Fibroblast of skin of back (primary cell): Measurements from ENCODE around the gene LDLRAD4.
"Not testable (repeated sequence)": the region's sequence is repeated elsewhere in the genome, so short reads cannot be mapped to it uniquely, and the experiment has no call there.

Experiments
- DNase-seq: peaks from one replicate; pipeline ENCODE4 v3.0.0-alpha.2; 2013

LDLRAD4 gene

DNA sequence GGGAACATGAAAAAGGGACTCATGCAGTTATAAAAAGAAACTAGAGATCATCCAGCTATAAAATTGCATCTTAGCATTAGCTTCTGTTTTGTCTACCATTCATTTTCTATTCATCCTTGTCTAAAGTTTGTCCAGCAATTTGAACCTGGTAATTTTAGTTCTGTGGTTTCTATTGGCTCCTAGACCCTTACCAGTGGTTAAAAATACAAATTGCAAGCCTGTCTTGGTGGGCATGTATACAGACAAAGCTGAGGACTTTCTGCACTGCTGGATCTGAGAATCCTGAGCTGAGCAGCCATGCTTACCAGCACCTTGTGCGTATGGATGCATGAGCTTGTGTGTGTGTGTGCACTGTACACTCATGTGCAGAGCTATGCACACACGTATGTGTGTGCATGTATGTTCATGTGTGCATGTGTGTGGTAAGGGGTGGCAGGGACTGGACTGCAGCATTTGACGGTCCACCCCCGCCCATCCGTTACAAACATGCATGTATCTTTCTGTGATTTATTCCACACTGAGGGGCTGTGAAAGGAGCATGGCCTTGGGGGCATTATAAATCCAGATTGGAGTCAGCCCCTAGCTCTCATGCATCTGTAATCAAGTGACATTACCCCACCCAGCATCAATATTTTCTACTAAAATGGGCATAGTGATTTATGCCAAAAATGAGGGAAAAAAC, 363.1 kb downstream of the LDLRAD4 start:
- DNase-seq, result no peak

DNA sequence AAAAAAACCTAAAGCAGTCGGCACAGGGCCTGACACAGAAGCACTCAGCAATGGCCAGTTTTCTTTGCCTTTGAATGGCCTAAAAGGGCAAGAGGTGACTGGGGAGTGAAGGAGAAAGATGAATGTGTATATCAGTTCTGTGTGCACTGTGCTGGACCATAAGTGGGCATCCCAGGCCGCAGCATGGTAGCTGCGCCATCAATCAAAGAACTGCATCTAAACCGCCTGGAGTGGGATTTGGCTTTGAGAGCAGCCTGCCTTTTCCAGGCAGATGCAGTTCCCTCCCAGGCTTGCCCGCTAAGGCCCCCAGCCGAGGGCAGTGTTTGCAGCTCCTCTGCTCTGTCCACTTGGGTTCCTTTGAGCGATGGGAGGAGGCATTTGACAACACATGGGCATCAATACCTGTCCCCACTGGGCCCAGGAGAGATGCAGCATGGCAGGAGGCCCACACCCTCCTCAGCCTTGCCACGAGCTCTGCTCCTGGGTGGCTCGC, 363.7 kb downstream of the LDLRAD4 start:
- DNase-seq, result no peak

DNA sequence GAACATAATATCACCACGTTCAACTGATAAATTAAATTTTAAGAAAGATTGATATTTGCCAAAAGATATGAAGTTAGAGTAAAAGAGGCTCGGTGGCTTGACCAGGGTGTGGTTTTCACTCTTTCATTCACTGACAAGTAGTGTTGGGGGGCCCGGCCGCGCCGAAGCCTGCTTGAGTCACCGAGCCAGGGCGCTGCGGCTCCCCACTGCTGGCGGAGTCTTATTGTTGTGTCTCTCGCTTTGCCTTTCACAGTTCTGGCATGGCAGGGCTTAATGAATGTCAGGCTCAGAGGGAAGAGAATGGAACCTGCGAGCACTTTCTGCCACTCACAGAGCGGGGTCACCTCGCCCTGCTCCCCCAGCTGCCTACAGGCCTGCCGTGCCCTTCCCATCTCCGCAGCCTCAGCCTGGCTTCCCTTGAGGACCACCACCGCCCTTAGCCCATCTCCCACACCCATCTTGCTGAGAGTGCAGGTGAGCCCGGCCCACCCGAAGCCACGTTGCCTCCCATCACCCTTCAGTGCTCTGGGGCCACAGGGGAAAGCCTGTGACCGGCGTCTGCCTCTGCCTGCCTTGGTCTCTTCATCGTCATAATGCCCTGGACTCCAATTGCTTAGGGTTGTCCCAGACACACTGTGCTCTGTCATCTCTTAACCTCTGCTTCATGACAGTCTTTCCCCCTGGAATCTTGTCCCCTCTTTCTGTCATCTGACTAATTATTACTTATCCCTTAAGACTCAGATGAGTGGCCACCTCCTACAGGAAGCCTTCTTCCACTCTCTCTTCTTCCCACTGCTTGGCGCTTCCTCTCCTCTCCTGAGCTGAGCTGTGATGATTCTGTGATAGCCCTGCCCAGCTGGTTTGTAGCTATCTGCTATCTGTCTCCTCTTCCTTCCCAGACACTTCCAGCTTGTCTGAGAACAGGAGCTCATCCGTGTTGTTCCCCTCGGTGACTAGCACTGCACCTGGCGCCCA, 365.3 kb downstream of the LDLRAD4 start:
- no peak for DNase-seq

DNA sequence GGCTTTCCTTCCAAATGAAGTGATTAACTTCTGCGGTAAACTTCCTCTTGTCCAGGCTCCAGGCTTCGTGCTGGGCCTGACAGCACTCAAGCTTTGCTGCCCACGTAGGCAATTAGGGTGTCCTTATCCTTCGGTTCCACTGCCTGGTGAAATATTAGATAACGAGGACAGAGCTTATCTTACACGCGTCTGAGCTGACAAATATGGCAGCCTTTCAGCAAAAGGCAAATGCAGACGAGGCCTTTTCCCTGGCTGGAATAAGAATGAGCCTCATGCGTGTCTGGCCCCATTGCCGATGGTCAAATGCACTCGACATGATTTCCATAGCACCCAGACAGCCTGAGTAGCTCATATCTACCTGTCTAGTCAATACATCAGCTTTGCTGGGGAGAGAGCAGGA, 366.3 kb downstream of the LDLRAD4 start:
- no peak for DNase-seq

DNA sequence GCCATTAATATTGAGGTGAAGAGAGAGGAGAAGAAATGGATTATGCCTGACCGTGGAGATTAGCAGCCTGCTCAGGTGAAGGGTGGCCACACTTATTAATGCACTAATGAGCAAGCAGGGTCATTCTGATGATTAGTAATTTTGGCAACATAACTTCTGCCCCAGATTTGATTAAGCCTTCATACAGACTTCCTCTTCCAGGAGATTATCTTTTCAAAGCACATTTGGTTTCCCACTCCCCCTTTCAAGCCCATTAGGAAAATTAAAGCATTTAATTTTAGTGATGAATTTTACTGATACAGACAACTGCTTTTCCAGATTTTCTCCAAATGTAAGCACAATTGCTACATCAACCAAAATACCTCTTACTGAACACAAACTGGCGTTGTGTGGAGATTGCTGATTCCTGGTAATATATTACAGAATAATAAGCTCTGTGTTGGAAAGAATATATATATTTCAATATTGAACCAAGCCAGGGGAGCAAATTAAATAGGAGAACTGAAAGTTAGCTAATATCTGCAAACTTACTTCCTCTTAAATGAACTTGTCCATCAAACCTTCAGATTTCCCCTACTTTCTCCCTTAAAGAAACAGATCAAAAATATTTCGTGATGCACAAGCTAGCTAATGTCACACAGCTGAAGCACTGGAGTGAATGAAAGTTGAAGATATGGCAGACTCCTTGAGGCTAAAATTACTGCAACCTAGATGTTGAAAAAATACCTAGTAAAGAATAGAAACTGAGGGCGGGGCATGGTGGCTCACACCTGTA, 367.0 kb downstream of the LDLRAD4 start:
- no peak for DNase-seq

DNA sequence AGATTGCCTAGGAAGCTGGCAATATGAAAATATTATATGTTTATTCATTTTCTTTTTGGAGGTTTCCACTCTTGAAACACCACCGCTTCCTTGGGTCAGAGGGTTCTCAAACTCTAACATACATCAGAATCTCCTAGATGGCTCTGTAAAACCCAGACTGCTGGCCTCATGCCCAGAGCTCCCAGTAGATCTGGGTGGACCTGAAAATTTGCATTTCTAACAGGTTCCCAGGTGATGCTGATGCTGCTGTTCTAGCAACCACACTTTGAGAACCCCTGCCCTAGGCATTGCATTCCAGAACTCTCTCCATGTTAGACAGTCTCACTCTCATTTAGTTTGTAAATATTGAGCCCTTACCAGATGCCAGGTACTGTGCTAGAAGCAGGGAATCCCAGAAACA, 368.4 kb downstream of the LDLRAD4 start:
- no peak for DNase-seq

DNA sequence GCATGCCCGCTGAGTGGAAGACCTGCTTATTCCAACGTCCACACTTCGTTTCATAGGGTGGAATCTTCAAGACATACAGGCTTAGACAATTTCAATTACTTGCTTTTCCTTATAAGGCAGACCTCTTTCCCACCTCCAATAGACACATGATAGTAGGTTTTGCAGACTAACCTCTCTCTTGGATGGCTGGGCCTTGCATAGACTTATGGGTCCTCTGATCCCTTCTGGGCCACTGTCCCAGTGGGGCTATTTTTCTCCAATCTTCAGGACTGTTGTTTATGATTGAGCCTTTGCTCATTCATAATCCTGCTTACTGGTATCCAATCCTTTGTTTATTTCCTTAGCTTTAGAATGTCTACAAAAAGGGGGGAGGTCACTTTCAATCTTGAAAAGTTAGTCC, 368.9 kb downstream of the LDLRAD4 start:
- DNase-seq, result no peak

DNA sequence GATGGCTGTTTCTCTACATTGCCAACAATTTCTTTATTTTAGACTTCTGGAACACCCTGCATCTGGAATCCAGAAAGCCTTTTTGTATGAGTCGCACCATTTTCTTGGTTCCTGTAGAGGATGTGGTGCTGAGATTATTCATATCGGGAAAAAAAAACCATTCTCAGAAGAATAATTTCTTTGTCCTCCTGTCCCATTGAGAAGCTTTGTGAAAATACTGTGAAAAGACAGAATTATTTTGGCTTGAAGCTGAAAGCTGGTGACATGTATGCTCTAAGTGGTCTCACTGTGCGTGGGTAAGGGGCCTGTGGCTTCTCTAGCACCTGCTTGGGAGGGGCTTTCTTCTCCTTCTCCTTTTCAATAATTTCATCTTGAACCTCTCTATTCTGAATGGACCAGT, 369.4 kb downstream of the LDLRAD4 start:
- DNase-seq, result no peak

DNA sequence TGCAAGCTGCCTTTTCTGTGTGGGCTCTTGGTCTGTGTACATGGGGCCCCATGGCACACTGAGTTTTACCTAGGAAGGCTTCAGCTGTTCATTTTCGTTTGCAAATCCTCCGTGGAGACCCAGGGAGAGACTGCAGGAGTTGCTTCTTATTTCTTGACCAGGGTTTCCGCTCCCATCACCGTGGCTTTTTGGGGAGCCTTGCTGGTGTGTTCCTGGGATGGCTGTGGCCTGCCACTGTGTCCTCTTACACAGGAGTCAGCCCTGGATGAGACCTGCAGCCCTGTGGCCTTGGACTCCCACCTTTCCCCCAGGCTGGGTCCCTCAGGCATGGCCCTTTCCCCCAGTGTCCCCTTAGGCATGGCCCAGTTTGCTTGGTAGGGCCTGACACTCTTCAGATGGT, 370.8 kb downstream of the LDLRAD4 start:
- DNase-seq, result no peak

DNA sequence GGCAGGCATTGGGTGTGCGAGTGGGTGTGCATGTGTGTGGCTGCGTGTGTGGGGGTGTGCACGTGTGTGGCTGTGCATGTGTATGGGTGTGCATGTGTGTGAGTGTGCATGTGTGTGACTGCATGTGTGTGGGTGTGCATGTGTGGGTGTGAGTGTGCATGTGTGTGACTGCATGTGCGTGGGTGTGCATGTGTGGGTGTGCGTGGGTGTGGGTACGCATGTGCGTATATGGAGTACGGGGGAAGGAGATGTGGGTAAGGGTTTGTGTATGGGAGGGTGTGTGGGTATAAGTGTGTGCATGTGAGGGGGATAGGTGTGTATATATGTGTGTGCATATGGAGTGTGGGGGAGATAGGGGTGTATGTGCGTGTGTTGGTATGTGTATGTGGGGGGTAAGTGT, 371.4 kb downstream of the LDLRAD4 start:
- no peak for DNase-seq

DNA sequence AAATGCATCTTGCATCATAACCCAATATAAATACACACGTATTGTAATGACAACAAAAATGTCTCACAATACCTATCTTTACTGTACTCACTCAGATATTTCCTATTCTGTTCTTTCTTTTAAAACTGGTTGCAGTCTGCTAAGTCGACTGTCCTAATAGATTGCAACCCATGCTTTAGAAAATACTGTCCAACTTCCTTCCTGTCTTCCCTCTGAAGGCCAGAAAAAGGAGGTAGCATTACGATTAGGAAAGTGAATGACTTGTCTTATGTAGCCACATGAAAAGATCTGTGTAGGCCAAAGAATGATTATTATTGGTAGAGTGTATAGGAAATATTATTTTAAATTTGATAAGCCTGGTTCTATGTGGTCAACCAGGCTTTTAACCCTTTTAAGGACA, 373.7 kb downstream of the LDLRAD4 start:
- no peak for DNase-seq

DNA sequence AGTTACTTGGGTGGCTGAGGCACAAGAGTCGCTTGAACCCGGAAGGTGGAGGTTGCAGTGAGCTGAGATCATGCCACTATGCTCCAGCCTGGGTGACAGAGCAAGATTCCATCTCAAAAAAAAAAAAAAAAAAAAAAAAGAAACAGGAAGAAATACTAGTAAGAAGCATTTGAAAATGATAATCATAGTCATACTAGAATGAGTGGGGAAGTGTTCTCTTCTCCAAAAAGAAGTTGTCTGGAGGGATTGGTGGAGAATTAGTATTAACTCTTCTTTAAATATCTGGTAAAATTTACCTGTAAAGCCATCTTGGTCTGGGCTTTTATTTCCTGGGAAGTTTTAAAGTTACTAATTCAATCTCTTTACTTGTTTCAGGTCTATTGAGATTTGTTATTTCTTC, 376.0 kb downstream of the LDLRAD4 start:
- no peak for DNase-seq

DNA sequence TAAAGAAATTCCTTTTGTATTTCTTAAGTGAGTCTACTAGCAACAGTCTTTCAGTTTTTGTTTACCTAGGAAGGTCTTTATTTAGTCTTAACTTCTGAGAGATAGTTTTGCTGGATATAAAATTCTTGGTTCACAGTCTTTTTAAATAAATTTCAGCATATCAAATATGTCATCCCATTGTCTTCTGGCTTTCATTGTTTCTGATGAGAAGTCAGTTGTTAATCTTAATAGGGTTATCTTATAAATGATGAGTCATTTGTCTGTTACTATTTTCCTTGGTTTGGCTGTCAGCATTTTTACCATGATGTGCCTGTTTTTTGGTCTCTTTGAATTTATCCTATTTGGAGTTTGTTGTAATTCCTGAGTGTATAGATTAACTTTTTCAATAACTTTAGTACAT, 378.5 kb downstream of the LDLRAD4 start:
- no peak for DNase-seq

DNA sequence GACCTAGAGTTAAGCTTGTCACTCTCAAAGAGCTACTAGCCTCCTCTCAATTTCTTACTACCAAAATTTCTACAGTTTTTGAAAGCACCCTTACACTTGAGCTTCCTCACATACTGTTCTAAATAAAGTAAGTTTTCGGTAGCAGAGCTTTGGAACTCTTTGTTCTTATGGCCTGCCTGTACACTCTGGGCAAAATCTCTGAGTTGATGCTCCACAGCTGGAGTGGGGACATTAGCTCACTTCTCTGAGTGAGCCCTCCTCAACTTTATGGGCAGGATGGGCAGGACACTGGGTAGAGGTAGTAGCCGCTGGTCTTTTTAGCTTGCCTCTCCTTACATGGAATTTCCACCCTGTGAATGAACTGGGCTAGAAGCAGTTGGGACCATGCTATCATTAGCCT, 380.0 kb downstream of the LDLRAD4 start:
- DNase-seq, result no peak

DNA sequence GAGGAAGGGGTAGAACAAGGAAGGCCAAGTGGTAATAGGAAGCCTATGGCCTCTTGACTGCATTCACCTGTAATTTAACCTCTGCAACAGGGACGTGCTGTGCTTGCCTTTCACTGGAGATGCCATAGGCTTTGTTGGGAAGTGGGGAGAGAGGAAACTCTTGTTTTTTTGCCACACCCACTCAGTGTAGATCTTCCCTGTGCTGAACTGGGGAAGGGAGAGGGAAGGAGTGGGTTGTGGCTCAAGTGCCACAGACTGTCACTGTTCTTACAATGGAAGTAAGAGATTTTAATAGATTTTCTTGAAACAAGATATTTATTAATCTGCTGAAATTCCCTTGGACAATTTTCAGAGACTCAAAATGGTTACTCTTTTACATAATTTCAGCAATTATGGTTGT, 380.5 kb downstream of the LDLRAD4 start:
- DNase-seq, result no peak

DNA sequence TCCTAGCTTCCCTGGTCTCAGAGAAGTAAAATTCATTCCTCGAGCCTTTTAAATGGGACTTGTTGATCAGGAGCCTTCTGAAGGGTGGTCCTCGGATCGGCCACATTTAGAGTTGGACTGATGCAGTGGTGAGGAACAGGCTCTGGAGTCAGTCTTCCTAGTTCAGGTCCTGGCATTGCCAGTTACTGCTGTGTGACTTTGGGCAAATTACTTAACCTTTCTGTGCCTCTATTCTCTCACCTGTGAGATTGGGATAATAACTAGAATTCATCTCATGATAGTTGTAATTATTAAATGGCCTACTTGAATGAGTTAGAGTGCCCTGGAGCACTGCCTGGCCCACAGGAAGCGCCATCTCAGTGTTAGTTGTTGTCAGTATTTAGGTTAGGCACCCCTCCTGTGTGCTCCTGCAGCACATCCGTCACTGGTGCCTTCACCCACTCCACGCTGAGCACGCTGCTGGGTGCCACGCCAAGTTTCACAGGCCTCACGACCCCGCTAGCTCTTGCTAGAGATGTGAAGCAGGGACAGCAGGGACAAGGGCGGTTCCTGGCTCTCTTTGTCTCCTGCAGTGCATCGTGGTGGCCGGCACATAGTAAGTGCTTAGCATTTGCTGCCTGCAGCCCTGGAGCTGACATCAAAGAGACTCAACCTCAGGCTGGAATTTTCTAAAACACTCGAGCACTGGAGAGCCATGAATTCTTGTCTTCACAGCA, 384.9 kb downstream of the LDLRAD4 start:
- no peak for DNase-seq

DNA sequence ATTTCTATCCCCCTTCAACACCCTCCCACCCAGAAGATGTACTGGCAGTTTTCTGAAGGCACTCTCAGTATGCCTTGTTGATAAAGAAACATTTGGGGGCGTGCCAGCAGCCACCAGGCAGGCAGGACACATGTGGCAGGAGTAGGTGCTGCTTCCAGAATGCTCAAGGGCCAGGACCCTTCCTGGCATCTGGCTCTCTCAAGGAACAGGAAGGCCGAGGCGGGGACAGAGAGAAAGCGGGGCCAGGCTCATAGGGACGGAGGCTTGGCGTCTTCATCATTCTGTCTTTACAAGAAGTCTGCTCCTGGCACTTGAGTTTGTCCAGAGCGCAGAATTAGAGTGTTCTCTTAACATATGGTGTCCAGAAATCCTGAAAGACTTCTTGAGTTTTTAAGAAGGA, 386.2 kb downstream of the LDLRAD4 start:
- DNase-seq, result no peak

DNA sequence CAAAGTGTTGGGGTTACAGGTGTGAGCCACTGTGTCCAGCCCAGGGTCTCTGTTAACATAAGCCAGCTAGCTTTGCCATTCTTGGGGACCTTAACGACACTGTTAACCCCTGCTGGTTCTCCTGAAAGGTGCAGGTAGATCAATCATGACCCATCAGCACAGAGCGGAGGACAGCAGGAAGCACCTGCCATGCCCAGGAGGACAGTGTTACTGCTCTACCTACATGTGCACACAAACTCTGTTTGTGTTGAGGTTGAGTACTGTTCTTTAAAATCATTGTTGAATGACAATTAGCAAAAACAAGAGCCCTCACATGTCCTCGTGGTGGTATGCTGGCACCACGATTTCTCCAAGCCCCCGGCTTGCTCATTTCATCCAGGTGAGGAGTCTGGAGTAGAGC, 386.9 kb downstream of the LDLRAD4 start:
- no peak for DNase-seq

DNA sequence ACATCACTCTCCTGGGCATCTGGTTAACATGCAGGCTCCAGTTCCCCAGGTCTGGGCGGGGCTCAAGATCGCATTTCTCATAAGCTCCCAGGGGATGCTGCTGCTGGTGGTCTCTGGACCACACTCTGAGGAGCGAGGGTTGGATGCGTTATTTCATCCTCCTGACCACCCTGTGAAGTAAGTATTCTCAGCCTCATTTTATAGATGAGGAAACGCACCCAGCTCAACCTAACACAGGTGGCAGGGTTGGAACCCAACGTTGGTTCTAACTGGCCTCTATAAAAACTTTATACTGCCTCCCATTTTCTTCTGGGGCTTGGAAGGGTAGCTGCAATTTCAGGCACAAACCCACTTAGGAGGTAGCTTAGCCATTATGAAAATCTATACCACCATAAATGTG, 387.3 kb downstream of the LDLRAD4 start:
- no peak for DNase-seq

DNA sequence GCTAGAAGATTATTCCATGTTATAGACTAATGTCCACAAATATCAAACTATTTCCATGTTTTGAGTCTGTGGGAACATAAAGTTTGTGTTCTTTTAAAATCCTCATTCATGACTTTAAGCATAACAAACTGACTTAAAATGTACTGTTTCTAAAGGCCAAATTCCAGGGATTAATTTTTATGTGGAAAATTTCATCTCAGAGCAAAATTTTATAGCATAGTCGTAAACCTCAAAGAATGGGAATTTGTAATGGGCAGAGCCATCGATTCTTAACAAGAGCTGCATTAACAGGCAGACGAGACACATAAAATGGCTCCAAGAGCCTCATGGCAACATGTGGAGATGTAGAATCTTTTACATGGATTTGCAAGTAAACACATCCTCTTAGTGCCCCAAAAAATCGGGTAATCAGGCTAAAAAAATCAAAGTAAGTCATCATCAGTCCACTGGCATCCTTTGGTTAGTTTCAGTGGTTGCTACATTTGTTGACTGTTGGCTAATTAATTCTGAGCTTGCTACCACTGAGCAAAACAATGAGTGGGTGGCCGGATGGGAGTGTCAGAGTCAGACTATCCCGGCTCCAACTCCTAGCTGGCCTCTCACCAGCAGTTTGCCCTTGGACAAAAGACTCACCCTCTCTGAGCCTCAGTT, 388.2 kb downstream of the LDLRAD4 start:
- no peak for DNase-seq

DNA sequence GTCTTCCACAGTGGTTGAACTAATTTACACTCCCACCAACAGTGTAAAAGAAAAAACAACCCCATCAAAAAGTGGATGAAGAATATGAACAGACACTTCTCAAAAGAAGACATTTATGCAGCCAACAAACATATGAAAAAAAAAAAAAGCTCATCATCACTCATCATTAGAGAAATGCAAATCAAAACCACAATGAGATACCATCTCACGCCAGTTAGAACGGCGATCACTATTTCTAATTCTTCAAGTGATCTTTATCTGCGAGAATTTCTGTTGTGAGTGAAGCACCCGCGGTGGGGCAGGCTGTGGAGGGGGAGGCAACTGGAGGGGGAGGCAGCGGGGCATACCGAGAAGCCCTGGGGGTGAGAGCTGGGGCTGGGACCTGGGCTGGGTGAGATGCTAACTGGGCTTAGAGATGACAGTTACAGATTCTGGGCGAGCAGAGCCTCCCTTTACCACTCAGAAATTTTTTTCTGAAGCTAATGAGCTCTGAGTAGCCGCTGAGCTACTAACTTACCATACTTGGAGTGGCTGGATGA, 389.5 kb downstream of the LDLRAD4 start:
- not testable (repeated sequence) for DNase-seq
